H9 (cell line): ENCODE results near the gene MYCBP2. TPM values are rescaled to one million over a fixed set of nuclear protein-coding genes. Genes with fewer than 3 reads are reported as not detected.

Source experiments
- DNase-seq: peaks from one replicate; pipeline ENCODE4 v3.0.0-alpha.2; 2017
- H2AFZ ChIP-seq: one replicate; pipeline ENCODE4 v1.6.1; 2013; ENCODE audit warnings: mild to moderate bottlenecking, low read length, control low read depth, moderate library complexity
- H2AK5ac ChIP-seq: 2 replicates; pipeline ENCODE4 v1.6.1; 2013; ENCODE audit warnings: low read length, control low read depth, mixed read lengths; ENCODE audit not compliant: insufficient read length
- H2BK120ac ChIP-seq: one replicate; pipeline ENCODE4 v1.6.1; 2013; ENCODE audit warnings: low read depth, mild to moderate bottlenecking, low read length, control low read depth, inconsistent platforms; ENCODE audit not compliant: poor library complexity, severe bottlenecking
- H2BK12ac ChIP-seq: 2 replicates; pipeline ENCODE4 v1.6.1; 2013; ENCODE audit warnings: low read length, control low read depth, mixed read lengths, low read depth; ENCODE audit not compliant: insufficient read length
- H2BK15ac ChIP-seq: 2 replicates; pipeline ENCODE4 v1.6.1; 2013; ENCODE audit warnings: low read depth, low read length, control low read depth
- H2BK20ac ChIP-seq: one replicate; pipeline ENCODE4 v1.6.1; 2013; ENCODE audit warnings: low read depth, mild to moderate bottlenecking, low read length, control low read depth, inconsistent platforms; ENCODE audit not compliant: poor library complexity, severe bottlenecking
- H2BK5ac ChIP-seq: 2 replicates; pipeline ENCODE4 v1.6.1; 2013; ENCODE audit warnings: low read length, control low read depth, mixed read lengths; ENCODE audit not compliant: insufficient read length
- H3K14ac ChIP-seq: 2 replicates; pipeline ENCODE4 v1.6.1; 2013; ENCODE audit warnings: low read length, control low read depth; ENCODE audit not compliant: insufficient read depth
- H3K18ac ChIP-seq: 2 replicates; pipeline ENCODE4 v1.6.1; 2013; ENCODE audit warnings: low read depth, mild to moderate bottlenecking, mixed read lengths, low read length, control low read depth; ENCODE audit not compliant: insufficient read length
- H3K23ac ChIP-seq: 2 replicates; pipeline ENCODE4 v1.6.1; 2013; ENCODE audit warnings: low read length, control low read depth, mixed read lengths, low read depth; ENCODE audit not compliant: insufficient read length
- H3K23me2 ChIP-seq: 2 replicates; pipeline ENCODE4 v1.6.1; 2013; ENCODE audit warnings: low read depth, mild to moderate bottlenecking, mixed read lengths, low read length, control low read depth; ENCODE audit not compliant: insufficient read length, poor library complexity, severe bottlenecking
- H3K27ac ChIP-seq: 2 replicates; pipeline ENCODE4 v1.5.1; 2013; ENCODE audit warnings: low read length, control low read depth, mixed read lengths, low read depth; ENCODE audit not compliant: insufficient read length
- H3K27me3 ChIP-seq: 2 replicates; pipeline ENCODE4 v1.6.1; 2013; ENCODE audit warnings: low read length, control low read depth, inconsistent platforms; ENCODE audit not compliant: insufficient read depth
- H3K4ac ChIP-seq: 2 replicates; pipeline ENCODE4 v1.6.1; 2013; ENCODE audit warnings: low read depth, mild to moderate bottlenecking, control low read depth, inconsistent platforms, low read length, moderate library complexity
- H3K4me1 ChIP-seq: 2 replicates; pipeline ENCODE4 v1.6.1; 2013; ENCODE audit warnings: low read length, control low read depth, inconsistent platforms; ENCODE audit not compliant: insufficient read depth
- H3K4me2 ChIP-seq: 2 replicates; pipeline ENCODE4 v1.6.1; 2013; ENCODE audit warnings: low read length, control low read depth, mixed read lengths; ENCODE audit not compliant: insufficient read length, insufficient read depth
- H3K56ac ChIP-seq: 2 replicates; pipeline ENCODE4 v1.6.1; 2013; ENCODE audit warnings: low read depth, mild to moderate bottlenecking, mixed read lengths, low read length, control low read depth; ENCODE audit not compliant: insufficient read length
- H3K79me1 ChIP-seq: 2 replicates; pipeline ENCODE4 v1.6.1; 2013; ENCODE audit warnings: low read depth, mild to moderate bottlenecking, moderate library complexity, low read length, control low read depth, inconsistent platforms; ENCODE audit not compliant: insufficient read depth, poor library complexity, severe bottlenecking
- H3K79me2 ChIP-seq: 2 replicates; pipeline ENCODE4 v1.6.1; 2013; ENCODE audit warnings: low read length, control low read depth, inconsistent platforms; ENCODE audit not compliant: insufficient read depth
- H3K9ac ChIP-seq: 2 replicates; pipeline ENCODE4 v1.6.1; 2013; ENCODE audit warnings: low read length, control low read depth, mixed read lengths; ENCODE audit not compliant: insufficient read length; ENCODE audit errors: extremely low read depth
- H3K9me3 ChIP-seq: one replicate; pipeline ENCODE4 v1.6.1; 2013; ENCODE audit warnings: low read depth, low read length, inconsistent platforms; ENCODE audit not compliant: control insufficient read depth
- H3T11ph ChIP-seq: one replicate; pipeline ENCODE4 v1.6.1; 2013; ENCODE audit warnings: mild to moderate bottlenecking, low read length, control low read depth, inconsistent platforms
- H4K20me1 ChIP-seq: one replicate; pipeline ENCODE4 v1.6.1; 2013; ENCODE audit not compliant: control insufficient read depth, insufficient read length, insufficient read depth
- H4K5ac ChIP-seq: 2 replicates; pipeline ENCODE4 v1.6.1; 2013; ENCODE audit warnings: low read depth, mild to moderate bottlenecking, mixed read lengths, low read length, control low read depth; ENCODE audit not compliant: insufficient read length
- H4K8ac ChIP-seq: replicated peaks from 2 replicates; pipeline ENCODE4 v1.6.1; 2013; ENCODE audit warnings: low read length, control low read depth, mixed read lengths, low read depth; ENCODE audit not compliant: insufficient read length
- H4K91ac ChIP-seq: 2 replicates; pipeline ENCODE4 v1.6.1; 2013; ENCODE audit warnings: low read depth, mild to moderate bottlenecking, moderate library complexity, mixed read lengths, low read length, control low read depth; ENCODE audit not compliant: insufficient read length
- H3K27ac Mint-ChIP-seq, 3 experiments: 2 replicates in 2 of 3; 3 replicates in 1 of 3; pipeline ENCODE4 v1.8.0; 2020 to 2021; ENCODE audit warnings: mixed read lengths in 3 of 3, mild to moderate bottlenecking in 1 of 3, moderate library complexity in 1 of 3
- H3K27me3 Mint-ChIP-seq: 2 replicates; pipeline ENCODE4 v1.8.0; 2021; ENCODE audit warnings: low read depth, mild to moderate bottlenecking, moderate library complexity, mixed read lengths
- H3K36me3 Mint-ChIP-seq, 3 experiments: 2 replicates in 2 of 3; 3 replicates in 1 of 3; pipeline ENCODE4 v1.8.0; 2020 to 2021; ENCODE audit warnings: low read depth in 3 of 3, mixed read lengths in 3 of 3; ENCODE audit not compliant: insufficient read depth in 1 of 3
- H3K4me1 Mint-ChIP-seq, 2 experiments: 2 replicates each; pipeline ENCODE4 v1.8.0; 2020; ENCODE audit warnings: mixed read lengths in 2 of 2
- H3K4me3 Mint-ChIP-seq, 2 experiments: 2 replicates in 1 of 2; 3 replicates in 1 of 2; pipeline ENCODE4 v1.8.0; 2020 to 2021; ENCODE audit warnings: mild to moderate bottlenecking in 2 of 2, mixed read lengths in 2 of 2, moderate library complexity in 1 of 2
- H3K9me3 Mint-ChIP-seq, 2 experiments: 2 replicates in 1 of 2; 3 replicates in 1 of 2; pipeline ENCODE4 v1.8.0; 2020; ENCODE audit warnings: mild to moderate bottlenecking in 2 of 2, mixed read lengths in 2 of 2, moderate library complexity in 1 of 2
- WGBS: extraction: QIAGEN DNeasy Blood & Tissue Kit; methylation state at CpG from one replicate; pipeline ENCODE4 v1.1.7; 2013; ENCODE audit warnings: missing lambda C conversion rate, low lambda C conversion rate, mixed read lengths; ENCODE audit not compliant: insufficient read length; ENCODE audit errors: extremely low coverage; 5-methylcytosine and 5-hydroxymethylcytosine counted together
- total RNA-seq: library from RNA; stranded (reverse); gene quantifications from 2 replicates; pipeline ENCODE4 v1.2.1, GENCODE V29; 2021
- TF ChIP-seq, protein P1 (sequence below): fragments of 200-600 bp; sonication (generic); conservative IDR thresholded peaks from 3 replicates; pipeline ENCODE4 v1.8.0; 2021; ENCODE audit warnings: antibody characterized with exemption, mild to moderate bottlenecking

The MYCBP2 gene
- total RNA-seq, 1 experiment from 2014 or later: 32.0 TPM

- H3K4me3 Mint-ChIP-seq: no peak overlapping the region
- H3K27ac Mint-ChIP-seq: no peak overlapping the region
- no peak overlapping the region for H4K8ac ChIP-seq
- H3K36me3 Mint-ChIP-seq: peaks cover 0 to 5% (median 0%) of the 10 kb centered on the region in 3 experiments; a peak in 2 of 7 replicates
- H2BK5ac ChIP-seq: no peak overlapping the region
- H2AK5ac ChIP-seq: no peak overlapping the region
- no peaks in the 10 kb centered on the region for H3K27me3 ChIP-seq
- no peak overlapping the region for H3K9ac ChIP-seq
- TF ChIP-seq, protein P1, sequence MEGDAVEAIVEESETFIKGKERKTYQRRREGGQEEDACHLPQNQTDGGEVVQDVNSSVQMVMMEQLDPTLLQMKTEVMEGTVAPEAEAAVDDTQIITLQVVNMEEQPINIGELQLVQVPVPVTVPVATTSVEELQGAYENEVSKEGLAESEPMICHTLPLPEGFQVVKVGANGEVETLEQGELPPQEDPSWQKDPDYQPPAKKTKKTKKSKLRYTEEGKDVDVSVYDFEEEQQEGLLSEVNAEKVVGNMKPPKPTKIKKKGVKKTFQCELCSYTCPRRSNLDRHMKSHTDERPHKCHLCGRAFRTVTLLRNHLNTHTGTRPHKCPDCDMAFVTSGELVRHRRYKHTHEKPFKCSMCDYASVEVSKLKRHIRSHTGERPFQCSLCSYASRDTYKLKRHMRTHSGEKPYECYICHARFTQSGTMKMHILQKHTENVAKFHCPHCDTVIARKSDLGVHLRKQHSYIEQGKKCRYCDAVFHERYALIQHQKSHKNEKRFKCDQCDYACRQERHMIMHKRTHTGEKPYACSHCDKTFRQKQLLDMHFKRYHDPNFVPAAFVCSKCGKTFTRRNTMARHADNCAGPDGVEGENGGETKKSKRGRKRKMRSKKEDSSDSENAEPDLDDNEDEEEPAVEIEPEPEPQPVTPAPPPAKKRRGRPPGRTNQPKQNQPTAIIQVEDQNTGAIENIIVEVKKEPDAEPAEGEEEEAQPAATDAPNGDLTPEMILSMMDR: no peak
- no peak overlapping the region for H3K14ac ChIP-seq
- no peak overlapping the region for H4K5ac ChIP-seq
- no CpG with 5 or more reads among the region's 5 CpGs for WGBS
- no peak overlapping the region for H2BK15ac ChIP-seq
- no peaks in the 10 kb centered on the region; a peak in 1 of 5 replicates for H3K9me3 Mint-ChIP-seq
- H3K4ac ChIP-seq: no peak overlapping the region
- H3K27me3 Mint-ChIP-seq: no peaks in the 10 kb centered on the region
- no peak overlapping the region for H3T11ph ChIP-seq
- H2BK20ac ChIP-seq: no peak overlapping the region
- H4K91ac ChIP-seq: no peak overlapping the region
- no peaks in the 10 kb centered on the region for H3K23me2 ChIP-seq
- H2BK120ac ChIP-seq: no peak overlapping the region
- H3K27ac ChIP-seq: no peak overlapping the region
- H2AFZ ChIP-seq: no peak overlapping the region
- H2BK12ac ChIP-seq: no peak overlapping the region
- no peaks in the 10 kb centered on the region for H3K79me1 ChIP-seq
- H3K4me1 ChIP-seq: no peaks in the 10 kb centered on the region
- no peaks in the 10 kb centered on the region for H3K79me2 ChIP-seq
- H3K4me1 Mint-ChIP-seq: no peaks in the 10 kb centered on the region
- no peak overlapping the region for H3K56ac ChIP-seq
- no peak overlapping the region for H3K18ac ChIP-seq
- H3K4me2 ChIP-seq: no peak overlapping the region
- no peaks in the 10 kb centered on the region for H4K20me1 ChIP-seq
- H3K9me3 ChIP-seq: no peaks in the 10 kb centered on the region
- no peak for DNase-seq
- no peak overlapping the region for H3K23ac ChIP-seq
These were observed 287.9 kb downstream of the MYCBP2 start for GRCh38 chr13:77038907-77039480.
